ENCODE results near the gene PIK3IP1. TPM values are rescaled to one million over a fixed set of nuclear protein-coding genes. Genes with fewer than 3 reads are reported as not detected.
"Not testable (repeated sequence)": the region's sequence is repeated elsewhere in the genome, so short reads cannot be mapped to it uniquely, and the experiment has no call there.

PIK3IP1 gene
- total RNA-seq, 1 donor from 2014 or later, result 12.4 TPM

- H3K27me3 Mint-ChIP-seq; H3K36me3 Mint-ChIP-seq (ENCODE audit: low read depth); DNase-seq; H3K9me3 Mint-ChIP-seq; intact Hi-C loops (cut with micrococcal nuclease); H3K4me3 Mint-ChIP-seq; H3K27ac Mint-ChIP-seq: not testable (repeated sequence)
- peaks cover 32% of the 10 kb centered on the region for H3K4me1 Mint-ChIP-seq
These were observed 46.3 kb downstream of the PIK3IP1 start for GRCh38 chr22:31245998-31246397.

GRCh38 chr22:31244943-31245451 is 47.3 kb downstream of the PIK3IP1 start:
- intact Hi-C loops (cut with micrococcal nuclease), result no loop called here
- Mint-ChIP-seq H3K27me3 (no peaks in the 10 kb centered on the region), H3K4me3 (no peak overlapping the region), H3K4me1 (peaks cover 36% of the 10 kb centered on the region), H3K36me3 (ENCODE audit: low read depth) (peaks cover 11% of the 10 kb centered on the region), H3K27ac (peak overlapping the region; percentile 49), H3K9me3 (no peaks in the 10 kb centered on the region)
- peak; percentile 62 for DNase-seq

GRCh38 chr22:31244046-31244942 is 48.0 kb downstream of the PIK3IP1 start:
- intact Hi-C loops (cut with micrococcal nuclease), result no loop called here
- no peak overlapping the region for H3K27ac Mint-ChIP-seq

DNA sequence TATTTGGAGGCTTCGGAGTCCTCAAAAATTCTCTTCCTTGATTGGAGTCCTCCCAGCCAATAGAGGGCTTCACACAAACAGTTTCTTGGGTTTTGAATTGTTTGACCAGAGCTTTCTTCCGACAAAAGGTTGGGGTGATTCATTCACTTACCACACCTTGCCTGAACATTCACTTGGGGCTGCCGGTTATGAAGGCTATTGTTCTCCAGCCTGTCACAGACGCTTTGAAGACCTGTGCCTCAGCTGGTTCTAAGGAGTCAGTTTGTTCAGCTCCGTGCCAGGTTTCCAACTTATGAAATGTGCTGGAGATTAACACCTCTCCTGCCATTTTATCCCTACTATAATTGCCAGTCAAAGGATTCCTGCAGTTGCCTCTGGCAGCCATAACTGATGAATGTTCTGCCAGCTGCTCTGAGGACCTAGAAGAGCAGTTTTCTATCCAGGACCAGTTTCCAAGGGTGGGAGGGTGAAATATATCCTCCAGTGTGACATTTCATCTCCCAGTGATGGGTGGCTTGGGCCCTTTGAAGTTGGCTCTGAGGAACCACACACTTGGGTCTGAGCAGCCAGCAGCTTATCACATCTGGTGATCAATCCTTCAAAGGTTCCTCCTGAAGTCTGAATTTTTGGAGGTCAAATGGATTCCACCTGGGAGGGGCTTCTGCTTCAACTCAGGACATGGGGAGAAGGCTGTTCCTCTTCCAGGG is 48.8 kb downstream of the PIK3IP1 start:
- Mint-ChIP-seq H3K36me3 (ENCODE audit: low read depth) (peaks cover 11% of the 10 kb centered on the region), H3K4me3 (no peak overlapping the region), H3K27me3 (no peaks in the 10 kb centered on the region), H3K4me1 (peaks cover 43% of the 10 kb centered on the region), H3K27ac (no peak overlapping the region), H3K9me3 (no peaks in the 10 kb centered on the region)
- no peak for DNase-seq
- intact Hi-C loops (cut with micrococcal nuclease), result no loop called here

More at GRCh38 chr22:31244046-31244942, 48.0 kb downstream of the PIK3IP1 start:
- DNase-seq, result no peak
- Mint-ChIP-seq H3K9me3 (no peaks in the 10 kb centered on the region), H3K36me3 (ENCODE audit: low read depth) (peaks cover 11% of the 10 kb centered on the region), H3K27me3 (no peaks in the 10 kb centered on the region), H3K4me1 (peaks cover 42% of the 10 kb centered on the region), H3K4me3 (no peak overlapping the region)

DNA sequence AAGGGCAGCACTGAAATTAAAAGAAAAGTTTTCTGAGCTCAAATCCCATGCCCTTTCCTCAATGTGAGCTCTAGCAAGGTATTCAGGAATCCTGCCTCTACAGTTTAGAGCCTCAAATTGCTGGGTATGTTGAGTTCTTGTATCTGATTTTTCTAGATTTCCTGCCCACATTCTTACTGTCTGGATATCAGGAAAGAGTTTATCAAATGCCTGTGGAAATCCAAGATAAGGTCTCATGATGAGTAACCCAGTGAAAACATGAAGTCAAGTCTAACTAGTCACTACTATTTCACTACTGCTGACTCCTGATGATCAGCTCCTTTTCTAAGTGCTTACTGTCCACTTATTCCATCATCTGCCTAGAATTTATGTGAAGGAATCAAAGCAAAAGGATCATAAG is 50.4 kb downstream of the PIK3IP1 start:
- no peak overlapping the region for H3K27ac Mint-ChIP-seq
- H3K4me1 Mint-ChIP-seq, result peaks cover 37% of the 10 kb centered on the region
- no peaks in the 10 kb centered on the region for H3K27me3 Mint-ChIP-seq
- peaks cover 8% of the 10 kb centered on the region for H3K36me3 Mint-ChIP-seq (ENCODE audit: low read depth)
- no peaks in the 10 kb centered on the region for H3K9me3 Mint-ChIP-seq
- intact Hi-C loops (cut with micrococcal nuclease), result no loop called here
- no peak for DNase-seq
- H3K4me3 Mint-ChIP-seq, result no peak overlapping the region

DNA sequence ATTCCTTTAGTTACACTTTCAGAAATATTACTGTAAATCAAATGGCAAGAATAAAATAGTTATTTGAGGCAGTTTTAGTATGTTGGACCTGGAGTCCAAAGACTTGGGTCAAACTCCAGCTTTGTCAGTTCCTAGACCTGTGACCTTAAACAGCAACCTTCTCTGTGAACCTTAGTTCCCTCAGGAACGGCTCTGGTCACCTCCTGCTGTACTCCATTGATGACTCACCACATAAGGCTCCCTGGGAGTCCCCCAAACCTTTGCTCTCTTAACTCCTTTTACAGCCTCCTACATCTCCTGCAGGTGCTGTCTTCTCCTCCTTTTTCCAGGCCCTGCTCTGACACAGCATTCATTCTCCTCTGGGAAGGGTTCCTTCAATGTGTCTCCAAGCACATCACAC is 51.1 kb downstream of the PIK3IP1 start:
- intact Hi-C loops (cut with micrococcal nuclease), result no loop called here

GRCh38 chr22:31239771-31240370 is 52.4 kb downstream of the PIK3IP1 start:
- no peaks in the 10 kb centered on the region for H3K9me3 Mint-ChIP-seq
- H3K36me3 Mint-ChIP-seq (ENCODE audit: low read depth), result peaks cover 8% of the 10 kb centered on the region
- no peak overlapping the region for H3K4me3 Mint-ChIP-seq
- intact Hi-C loops (cut with micrococcal nuclease), result no loop called here
- peaks cover 37% of the 10 kb centered on the region for H3K4me1 Mint-ChIP-seq
- H3K27me3 Mint-ChIP-seq, result no peaks in the 10 kb centered on the region
- no peak for DNase-seq
- H3K27ac Mint-ChIP-seq, result no peak overlapping the region

More for the DNA sequence above, 51.1 kb downstream of the PIK3IP1 start:
- Mint-ChIP-seq H3K27me3 (no peaks in the 10 kb centered on the region), H3K27ac (no peak overlapping the region), H3K9me3 (no peaks in the 10 kb centered on the region), H3K4me3 (no peak overlapping the region), H3K4me1 (peaks cover 33% of the 10 kb centered on the region), H3K36me3 (ENCODE audit: low read depth) (peaks cover 8% of the 10 kb centered on the region)
- no peak for DNase-seq

- Mint-ChIP-seq H3K4me1 (peaks cover 42% of the 10 kb centered on the region), H3K27me3 (no peaks in the 10 kb centered on the region), H3K4me3 (no peak overlapping the region), H3K9me3 (no peaks in the 10 kb centered on the region), H3K36me3 (ENCODE audit: low read depth) (peaks cover 18% of the 10 kb centered on the region), H3K27ac (no peak overlapping the region)
- no peak for DNase-seq
- intact Hi-C loops (cut with micrococcal nuclease), result no loop called here
These were observed 54.2 kb downstream of the PIK3IP1 start for GRCh38 chr22:31238057-31238456.

- H3K27me3 Mint-ChIP-seq; H3K4me3 Mint-ChIP-seq; H3K27ac Mint-ChIP-seq; DNase-seq; intact Hi-C loops (cut with micrococcal nuclease); H3K9me3 Mint-ChIP-seq: not testable (repeated sequence)
- Mint-ChIP-seq H3K4me1 (peaks cover 39% of the 10 kb centered on the region), H3K36me3 (ENCODE audit: low read depth) (peaks cover 13% of the 10 kb centered on the region)
These were observed 56.2 kb downstream of the PIK3IP1 start for GRCh38 chr22:31236044-31236443.

- H3K27ac Mint-ChIP-seq, result peak overlapping the region; percentile 3
- DNase-seq, result no peak
- no peaks in the 10 kb centered on the region for H3K27me3 Mint-ChIP-seq
- peaks cover 13% of the 10 kb centered on the region for H3K36me3 Mint-ChIP-seq (ENCODE audit: low read depth)
- H3K9me3 Mint-ChIP-seq, result no peaks in the 10 kb centered on the region
- no peak overlapping the region for H3K4me3 Mint-ChIP-seq
- intact Hi-C loops (cut with micrococcal nuclease), result no loop called here
- H3K4me1 Mint-ChIP-seq, result peaks cover 44% of the 10 kb centered on the region
These were observed 57.2 kb downstream of the PIK3IP1 start for GRCh38 chr22:31235081-31235480.

GRCh38 chr22:31233001-31233400 is 59.3 kb downstream of the PIK3IP1 start:
- Mint-ChIP-seq H3K4me1 (peaks cover 46% of the 10 kb centered on the region), H3K36me3 (ENCODE audit: low read depth) (peaks cover 18% of the 10 kb centered on the region), H3K4me3 (no peak overlapping the region), H3K27ac (peak overlapping the region; percentile 14), H3K9me3 (no peaks in the 10 kb centered on the region), H3K27me3 (no peaks in the 10 kb centered on the region)
- DNase-seq, result no peak
- intact Hi-C loops (cut with micrococcal nuclease), result loop anchor here (5.0 kb wide), 1 partner anchor 79 kb away; no protein-coding TSS in a partner anchor
